MM.1S (cell line): ENCODE results near the gene XXYLT1.

Experiments
- CTCF ChIP-seq: fragments of 300-600 bp; sonication (generic); IDR thresholded peaks from 2 replicates; pipeline ENCODE4 v1.5.1; 2016; ENCODE audit warnings: antibody characterized with exemption, low read length, mixed read lengths
- EZH2 ChIP-seq: fragments of 300-600 bp; sonication (generic); optimal IDR thresholded peaks from 2 replicates; pipeline ENCODE3; 2017; ENCODE audit warnings: low read depth, mild to moderate bottlenecking, antibody characterized with exemption, low read length, mixed read lengths
- EZH2phosphoT487 ChIP-seq: fragments of 300-600 bp; sonication (generic); IDR thresholded peaks from 2 replicates; pipeline ENCODE4 v1.6.1; 2018; ENCODE audit warnings: antibody characterized with exemption, low read length

- TF ChIP-seq CTCF: no peak
- no peak for TF ChIP-seq EZH2
- no peak for TF ChIP-seq EZH2phosphoT487
Observed at GRCh38 chr3:195297446-195297845, 26.5 kb upstream of the XXYLT1 start.
